Measurements from ENCODE around the gene PSPH. TPM values are rescaled to one million over a fixed set of nuclear protein-coding genes. Genes with fewer than 3 reads are reported as not detected.

The PSPH gene
- total RNA-seq, 1 experiment from 2014 or later, result 50.7 TPM

DNA sequence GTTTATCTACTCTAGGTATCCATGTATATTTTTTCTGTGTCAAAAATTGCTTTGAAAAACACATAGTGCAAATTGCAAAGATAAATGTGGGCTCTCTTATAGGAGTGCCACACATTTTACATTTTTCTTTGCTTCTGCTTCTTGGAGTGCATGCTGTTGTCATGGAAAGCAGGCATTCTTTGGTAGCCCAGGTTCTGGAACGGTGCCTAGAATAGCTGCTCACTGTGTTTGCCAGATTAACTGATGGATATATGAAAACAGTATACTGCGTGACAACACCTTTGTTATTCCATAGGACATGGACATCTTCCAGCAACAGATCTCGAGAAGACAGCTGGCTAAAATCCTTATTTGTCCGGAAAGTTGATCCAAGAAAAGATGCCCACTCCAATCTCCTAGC is 73.4 kb downstream of the PSPH start:
- DNase-seq (ENCODE audit: low read depth, low spot score) (no peak), ATAC-seq (no peak)
- ChIA-PET POLR2A (no interaction called here), CTCF (no interaction called here), RAD21 (ENCODE audit: low non-redundant PET in 1 of 2, low total read pairs in 2 of 2, uncharacterized antibody in 2 of 2, unreplicated experiment in 2 of 2) (no interaction called here)
- BruUV-seq (replicated peaks), result no TSS peak
- peaks cover 30% of the 10 kb centered on the region for H3K79me2 ChIP-seq (ENCODE audit: insufficient read depth, low read length)
- H4K20me1 ChIP-seq (ENCODE audit: insufficient read depth), result no peaks in the 10 kb centered on the region
- H3K27me3 ChIP-seq (ENCODE audit: insufficient read depth, low read length), result no peaks in the 10 kb centered on the region
- H2AFZ ChIP-seq (ENCODE audit: low read depth, low read length, poor library complexity, severe bottlenecking), result no peak overlapping the region
- TF ChIP-seq ZBTB33 (IDR thresholded peaks at IDR 0.05; ENCODE audit: extremely low read depth, insufficient replicate concordance, low read length), result no peak
- TF ChIP-seq EGR1 (IDR thresholded peaks at IDR 0.05; ENCODE audit: low read depth), result no peak
- no peak for TF ChIP-seq SRF (IDR thresholded peaks at IDR 0.05; ENCODE audit: low read depth)
- no peak for TF ChIP-seq ZFX (IDR thresholded peaks at IDR 0.05)
- no peak for TF ChIP-seq ATF3 (IDR thresholded peaks at IDR 0.05)
- TF ChIP-seq SP1 (IDR thresholded peaks at IDR 0.05; ENCODE audit: low read depth), result no peak
- no peak for TF ChIP-seq CTCF (IDR thresholded peaks at IDR 0.05 in 2 of 3, conservative IDR thresholded peaks at IDR 0.05 in 1 of 3; ENCODE audit: borderline replicate concordance in 1 of 3, insufficient read depth in 1 of 3, low read depth in 2 of 3, low read length in 2 of 3)
- no peak for TF ChIP-seq FOSL1 (IDR thresholded peaks at IDR 0.05; ENCODE audit: low read depth)
- no peak for TF ChIP-seq ELF1 (IDR thresholded peaks at IDR 0.05; ENCODE audit: borderline replicate concordance, low read depth)
- no peak for TF ChIP-seq SIN3A (IDR thresholded peaks at IDR 0.05; ENCODE audit: low read depth)
- TF ChIP-seq EZH2phosphoT487 (IDR thresholded peaks at IDR 0.05; ENCODE audit: borderline replicate concordance), result no peak
- TF ChIP-seq CBX3 (IDR thresholded peaks at IDR 0.05; ENCODE audit: low read depth), result no peak
- TF ChIP-seq YY1 (IDR thresholded peaks at IDR 0.05; ENCODE audit: extremely low read depth, insufficient replicate concordance, low read depth, low read length), result no peak
- TF ChIP-seq CEBPB (IDR thresholded peaks at IDR 0.05; ENCODE audit: low read depth), result no peak
- no peak overlapping the region for H3K9ac ChIP-seq (ENCODE audit: low read length)
- H3K36me3 ChIP-seq (ENCODE audit: control insufficient read depth in 1 of 2, insufficient read depth in 2 of 2, low read length in 2 of 2), result peaks cover 17 to 24% of the 10 kb centered on the region in 2 experiments; a peak in 3 of 4 replicates
- no peaks in the 10 kb centered on the region for H3K9me3 ChIP-seq (ENCODE audit: control insufficient read depth in 1 of 2, insufficient read depth in 1 of 2, low read depth in 1 of 2, low read length in 2 of 2)
- H3K4me3 ChIP-seq (replicated peaks in 1 of 2; ENCODE audit: low read depth in 1 of 2, low read length in 2 of 2), result no peak overlapping the region
- no peak overlapping the region for H3K27ac ChIP-seq (ENCODE audit: low read depth, low read length)
- H3K4me2 ChIP-seq (ENCODE audit: low read length), result no peak overlapping the region
- intact Hi-C loops (cut with micrococcal nuclease), result no loop called here
- no peaks in the 10 kb centered on the region for H3K9me2 ChIP-seq (ENCODE audit: insufficient read depth)
- H3K4me1 ChIP-seq (ENCODE audit: control insufficient read depth in 1 of 2, insufficient read depth in 2 of 2, low read length in 2 of 2), result no peaks in the 10 kb centered on the region
